Liver (tissue), 9 donors: ENCODE results near the gene TMEM97. TPM values are rescaled to one million over a fixed set of nuclear protein-coding genes. Genes with fewer than 3 reads are reported as not detected.
"Not testable (repeated sequence)": the region's sequence is repeated elsewhere in the genome, so short reads cannot be mapped to it uniquely, and the experiment has no call there.

Experiments
- DNase-seq: peaks from one replicate; pipeline ENCODE4 v3.0.0-alpha.2; 2017; ENCODE audit warnings: low spot score
- H3K27ac ChIP-seq, 2 donors: one replicate each; pipeline ENCODE4 v1.7.0; 2013; ENCODE audit warnings: inconsistent platforms in 2 of 2, low read length in 2 of 2, control low read depth in 1 of 2, low read depth in 1 of 2, mild to moderate bottlenecking in 1 of 2
- H3K27me3 ChIP-seq, 4 donors: one replicate each; pipeline versions ENCODE4 v1.6.1 to v1.7.0; 2013; ENCODE audit warnings: low read length in 3 of 4, inconsistent platforms in 1 of 4, mild to moderate bottlenecking in 1 of 4, moderate library complexity in 1 of 4; ENCODE audit not compliant: control insufficient read depth in 4 of 4, insufficient read depth in 4 of 4
- H3K36me3 ChIP-seq, 4 donors: one replicate each; pipeline versions ENCODE4 v1.6.1 to v1.7.0; 2013; ENCODE audit warnings: low read length in 3 of 4, mild to moderate bottlenecking in 3 of 4, low read depth in 1 of 4, moderate library complexity in 1 of 4; ENCODE audit not compliant: control insufficient read depth in 4 of 4, insufficient read depth in 3 of 4
- H3K4me1 ChIP-seq, 4 donors: one replicate each; pipeline versions ENCODE4 v1.6.1 to v1.7.0; 2013; ENCODE audit warnings: low read length in 3 of 4, mild to moderate bottlenecking in 3 of 4, moderate library complexity in 1 of 4; ENCODE audit not compliant: control insufficient read depth in 4 of 4, insufficient read depth in 4 of 4
- H3K4me3 ChIP-seq, 3 donors: one replicate each; pipeline versions ENCODE4 v1.6.1 to v1.7.0; 2013; ENCODE audit warnings: low read length in 3 of 3, control low read depth in 1 of 3, low read depth in 1 of 3, mild to moderate bottlenecking in 1 of 3
- H3K9ac ChIP-seq, 2 donors: one replicate each; pipeline ENCODE4 v1.7.0; 2013; ENCODE audit warnings: low read length in 2 of 2, mild to moderate bottlenecking in 2 of 2, moderate library complexity in 2 of 2, control low read depth in 1 of 2, low read depth in 1 of 2
- H3K9me3 ChIP-seq, 4 donors: one replicate each; pipeline versions ENCODE4 v1.6.1 to v1.7.0; 2013; ENCODE audit warnings: low read length in 3 of 4; ENCODE audit not compliant: control insufficient read depth in 4 of 4
- EGR1 ChIP-seq, 2 donors: IDR thresholded peaks; 2 replicates each; pipeline ENCODE4 v1.6.1; 2016 to 2018; ENCODE audit warnings: antibody characterized with exemption in 2 of 2, low read depth in 2 of 2
- FOXA1 ChIP-seq: IDR thresholded peaks from 2 replicates; pipeline ENCODE4 v1.6.1; 2016; ENCODE audit warnings: antibody characterized with exemption
- FOXA2 ChIP-seq: IDR thresholded peaks from 2 replicates; pipeline ENCODE4 v1.6.1; 2016; ENCODE audit warnings: antibody characterized with exemption
- GABPA ChIP-seq, 2 donors: IDR thresholded peaks in 1 of 2; conservative IDR thresholded peaks in 1 of 2; 2 replicates each; pipeline ENCODE4 v1.6.1; 2016; ENCODE audit warnings: antibody characterized with exemption in 2 of 2, mild to moderate bottlenecking in 1 of 2, moderate library complexity in 1 of 2
- HNF4A ChIP-seq, 2 donors: conservative IDR thresholded peaks; 2 replicates each; pipeline ENCODE4 v1.6.1; 2016; ENCODE audit warnings: antibody characterized with exemption in 2 of 2, mild to moderate bottlenecking in 2 of 2
- JUND ChIP-seq, 2 donors: IDR thresholded peaks; 2 replicates each; pipeline ENCODE4 v1.6.1; 2016; ENCODE audit warnings: antibody characterized with exemption in 2 of 2
- NR2F2 ChIP-seq: IDR thresholded peaks from 2 replicates; pipeline ENCODE4 v1.6.1; 2016; ENCODE audit warnings: antibody characterized with exemption
- RXRA ChIP-seq, 2 donors: IDR thresholded peaks; 2 replicates each; pipeline ENCODE4 v1.6.1; 2017 to 2018; ENCODE audit warnings: antibody characterized with exemption in 2 of 2, mild to moderate bottlenecking in 1 of 2
- SP1 ChIP-seq: IDR thresholded peaks from 2 replicates; pipeline ENCODE4 v1.6.1; 2018; ENCODE audit warnings: antibody characterized with exemption, mild to moderate bottlenecking
- TAF1 ChIP-seq: conservative IDR thresholded peaks from 2 replicates; pipeline ENCODE4 v1.6.1; 2016; ENCODE audit warnings: antibody characterized with exemption, mild to moderate bottlenecking
- YY1 ChIP-seq: IDR thresholded peaks from 2 replicates; pipeline ENCODE4 v1.6.1; 2016; ENCODE audit warnings: antibody characterized with exemption, mild to moderate bottlenecking
- WGBS: extraction: QIAGEN DNeasy Blood & Tissue Kit; methylation state at CpG from one replicate; pipeline ENCODE4 v1.1.7; 2013; 5-methylcytosine and 5-hydroxymethylcytosine counted together
- polyA plus RNA-seq, 2 donors: library from polyadenylated mRNA; stranded (reverse) in 1 of 2; unstranded in 1 of 2; fragments of 200-250 nt in 1 of 2; fragments of >200 nt in 1 of 2; fragmentation: Nextera tagmentation in 1 of 2; extraction: Ambion mirVana in 1 of 2; gene quantifications; one replicate each; pipeline versions ENCODE4 v1.2.1 to v1.2.3, GENCODE V29; 2013 to 2015
- total RNA-seq, 2 donors: library from RNA; depleted of rRNA; stranded (reverse); fragments of >200 nt; gene quantifications; one replicate each; pipeline ENCODE4 v1.2.3, GENCODE V29; 2014
- TF ChIP-seq, protein P1 (sequence below): IDR thresholded peaks from 2 replicates; pipeline ENCODE4 v1.6.1; 2016; ENCODE audit warnings: antibody characterized with exemption
- TF ChIP-seq, protein P2 (sequence below): fragments of 150-350 bp; IDR thresholded peaks from 2 replicates; pipeline ENCODE4 v1.5.1; 2017; ENCODE audit warnings: improper control_type of control experiment, low read depth, low read length; ENCODE audit not compliant: missing input control
- TF ChIP-seq, protein P3 (sequence below): IDR thresholded peaks from 2 replicates; pipeline ENCODE4 v1.6.1; 2016; ENCODE audit warnings: antibody characterized with exemption
- donor health status: healthy.
- donor health status: healthy.
- donor health status: healthy.
- donor health status: healthy.
- donor health status: healthy.

The TMEM97 gene
- total and polyA plus RNA-seq, 4 donors = 29.5 to 90.2 (median 63.5) TPM

- no peak for DNase-seq
- no peaks in the 10 kb centered on the region for H3K27me3 ChIP-seq
- H3K4me1 ChIP-seq = peaks cover 4 to 47% (median 38%) of the 10 kb centered on the region in 4 donors
- H3K36me3 ChIP-seq = peaks cover 8 to 36% (median 25%) of the 10 kb centered on the region in 4 donors
- H3K9me3 ChIP-seq = no peaks in the 10 kb centered on the region
- WGBS = 66% methylated on average over 5 of the region's 5 CpGs
- H3K9ac ChIP-seq = peak overlapping the region in 1 of 2 donors; percentile 18
- TF ChIP-seq, protein P1, sequence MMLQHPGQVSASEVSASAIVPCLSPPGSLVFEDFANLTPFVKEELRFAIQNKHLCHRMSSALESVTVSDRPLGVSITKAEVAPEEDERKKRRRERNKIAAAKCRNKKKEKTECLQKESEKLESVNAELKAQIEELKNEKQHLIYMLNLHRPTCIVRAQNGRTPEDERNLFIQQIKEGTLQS = no peak
- TF ChIP-seq SP1 (peak; percentile 34), NR2F2 (peak; percentile 48)
- peak overlapping the region; percentile 38 to 63 for H3K27ac ChIP-seq
- no peak overlapping the region for H3K4me3 ChIP-seq
These were observed 19.2 kb downstream of the TMEM97 start for GRCh38 chr17:28338056-28338768.

DNA sequence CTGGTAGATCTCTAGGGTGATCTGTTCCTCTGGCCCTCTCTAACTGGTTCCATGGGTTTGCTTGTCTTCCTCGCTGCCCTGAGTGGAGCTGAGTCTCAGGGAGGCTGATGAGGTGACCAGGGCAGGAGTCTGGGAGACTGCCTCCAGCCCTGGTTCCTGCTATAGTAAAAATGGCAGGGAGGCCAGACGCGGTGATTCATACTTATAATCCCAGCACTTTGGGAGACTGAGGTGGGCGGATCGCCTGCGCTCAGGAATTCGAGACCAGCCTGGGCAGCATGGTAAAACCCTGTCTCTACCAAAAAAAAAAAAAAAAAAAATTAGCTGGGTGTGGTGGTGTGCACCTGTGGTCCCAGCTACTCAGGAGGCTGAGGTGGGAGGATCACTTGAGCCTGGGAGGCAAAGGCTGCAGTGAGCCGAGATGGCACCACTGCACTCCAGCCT, 19.8 kb downstream of the TMEM97 start:
- H3K9ac ChIP-seq, H3K27me3 ChIP-seq, DNase-seq, H3K9me3 ChIP-seq, H3K4me3 ChIP-seq: not testable (repeated sequence)
- 92% methylated on average over 8 of the region's 8 CpGs for WGBS
- H3K4me1 ChIP-seq = peaks cover 4 to 47% (median 40%) of the 10 kb centered on the region in 4 donors
- peaks cover 8 to 39% (median 26%) of the 10 kb centered on the region in 4 donors for H3K36me3 ChIP-seq
- H3K27ac ChIP-seq = peak overlapping the region; percentile 38 to 63

GRCh38 chr17:28339431-28339830, 20.4 kb downstream of the TMEM97 start:
- no peak for DNase-seq
- Histone ChIP-seq H3K9ac (no peak overlapping the region), H3K27ac (no peak overlapping the region), H3K36me3 (peaks cover 9 to 45% (median 28%) of the 10 kb centered on the region in 4 donors), H3K4me1 (peaks cover 4 to 47% (median 39%) of the 10 kb centered on the region in 4 donors), H3K4me3 (no peak overlapping the region), H3K27me3 (no peaks in the 10 kb centered on the region), H3K9me3 (no peaks in the 10 kb centered on the region)
- WGBS = 95% methylated on average over 15 of the region's 15 CpGs
- TF ChIP-seq, protein P2, sequence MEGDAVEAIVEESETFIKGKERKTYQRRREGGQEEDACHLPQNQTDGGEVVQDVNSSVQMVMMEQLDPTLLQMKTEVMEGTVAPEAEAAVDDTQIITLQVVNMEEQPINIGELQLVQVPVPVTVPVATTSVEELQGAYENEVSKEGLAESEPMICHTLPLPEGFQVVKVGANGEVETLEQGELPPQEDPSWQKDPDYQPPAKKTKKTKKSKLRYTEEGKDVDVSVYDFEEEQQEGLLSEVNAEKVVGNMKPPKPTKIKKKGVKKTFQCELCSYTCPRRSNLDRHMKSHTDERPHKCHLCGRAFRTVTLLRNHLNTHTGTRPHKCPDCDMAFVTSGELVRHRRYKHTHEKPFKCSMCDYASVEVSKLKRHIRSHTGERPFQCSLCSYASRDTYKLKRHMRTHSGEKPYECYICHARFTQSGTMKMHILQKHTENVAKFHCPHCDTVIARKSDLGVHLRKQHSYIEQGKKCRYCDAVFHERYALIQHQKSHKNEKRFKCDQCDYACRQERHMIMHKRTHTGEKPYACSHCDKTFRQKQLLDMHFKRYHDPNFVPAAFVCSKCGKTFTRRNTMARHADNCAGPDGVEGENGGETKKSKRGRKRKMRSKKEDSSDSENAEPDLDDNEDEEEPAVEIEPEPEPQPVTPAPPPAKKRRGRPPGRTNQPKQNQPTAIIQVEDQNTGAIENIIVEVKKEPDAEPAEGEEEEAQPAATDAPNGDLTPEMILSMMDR = no peak
- no peak for TF ChIP-seq RXRA (IDR thresholded peaks at IDR 0.05)
- TF ChIP-seq, protein P3, sequence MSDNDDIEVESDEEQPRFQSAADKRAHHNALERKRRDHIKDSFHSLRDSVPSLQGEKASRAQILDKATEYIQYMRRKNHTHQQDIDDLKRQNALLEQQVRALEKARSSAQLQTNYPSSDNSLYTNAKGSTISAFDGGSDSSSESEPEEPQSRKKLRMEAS = no peak

DNA sequence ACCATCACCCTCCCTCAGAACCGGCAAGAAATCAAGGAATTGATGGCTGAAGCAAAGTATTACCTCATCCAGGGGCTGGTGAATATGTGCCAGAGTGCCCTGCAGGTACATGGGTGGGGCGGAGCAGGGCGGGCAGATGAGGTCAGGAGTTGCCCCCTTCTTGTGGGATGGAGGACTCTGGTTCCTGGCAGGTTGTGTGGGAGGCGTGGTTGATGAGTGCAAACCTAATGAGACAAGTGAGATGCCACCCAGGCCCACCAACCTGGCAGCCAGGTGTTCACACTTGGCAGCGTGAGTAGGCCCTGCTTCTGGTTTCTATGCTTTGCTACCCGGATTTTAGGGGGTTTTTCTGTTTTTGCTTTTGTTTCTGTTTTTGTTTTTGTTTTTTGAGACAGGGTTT, 21.4 kb downstream of the TMEM97 start:
- Histone ChIP-seq H3K27ac (no peak overlapping the region), H3K4me1 (peaks cover 10 to 49% (median 42%) of the 10 kb centered on the region in 4 donors), H3K27me3 (no peaks in the 10 kb centered on the region), H3K9me3 (no peaks in the 10 kb centered on the region), H3K4me3 (no peak overlapping the region), H3K36me3 (peaks cover 11 to 49% (median 35%) of the 10 kb centered on the region in 4 donors), H3K9ac (no peak overlapping the region)
- WGBS = 88% methylated on average over 6 of the region's 6 CpGs
- DNase-seq = no peak
- TF ChIP-seq TAF1 = no peak
- no peak for TF ChIP-seq RXRA (IDR thresholded peaks at IDR 0.05)
- no peak for TF ChIP-seq EGR1 (IDR thresholded peaks at IDR 0.05; ENCODE audit: low read depth in 2 of 2)
- TF ChIP-seq, protein P3 = no peak
- TF ChIP-seq, protein P1 = no peak
- no peak for TF ChIP-seq GABPA (IDR thresholded peaks at IDR 0.05 in 1 of 2, conservative IDR thresholded peaks at IDR 0.05 in 1 of 2)
- TF ChIP-seq JUND (IDR thresholded peaks at IDR 0.05) = no peak
- no peak for TF ChIP-seq FOXA2
- TF ChIP-seq FOXA1 = no peak
- TF ChIP-seq NR2F2 = no peak
- TF ChIP-seq, protein P2 = no peak
- TF ChIP-seq YY1 = no peak
- no peak for TF ChIP-seq HNF4A (conservative IDR thresholded peaks at IDR 0.05)
